Tongue (tissue), 2 donors: ENCODE data around the gene EXOC6. TPM values are rescaled to one million over a fixed set of nuclear protein-coding genes. Genes with fewer than 3 reads are reported as not detected.
A peak's percentile ranks its signal among the peaks of the same experiment; 100 is the strongest.

ENCODE experiments used
- DNase-seq: peaks from one replicate; pipeline ENCODE4 v3.0.0-alpha.2; 2015
- total RNA-seq: library from RNA; depleted of rRNA; stranded (reverse); fragments of >200 nt; gene quantifications from one replicate; pipeline ENCODE4 v1.2.3, GENCODE V29; 2014

Gene EXOC6
- total RNA-seq, 1 donor from 2014 or later = 64.7 TPM

GRCh38 chr10:92832998-92833650 lies 15.2 kb upstream of the EXOC6 start:
- DNase-seq = no peak

- peak; percentile 51 for DNase-seq
These were observed 14.0 kb upstream of the EXOC6 start for GRCh38 chr10:92834331-92834730.

- DNase-seq = no peak
These were observed 13.3 kb upstream of the EXOC6 start for GRCh38 chr10:92834986-92835385.

GRCh38 chr10:92837456-92837855 lies 10.9 kb upstream of the EXOC6 start:
- no peak for DNase-seq

- DNase-seq = peak; percentile 44
These were observed 8.9 kb upstream of the EXOC6 start for GRCh38 chr10:92839191-92840085.

- no peak for DNase-seq
These were observed 3.6 kb upstream of the EXOC6 start for GRCh38 chr10:92844746-92845145.

GRCh38 chr10:92845921-92846320 lies 2.4 kb upstream of the EXOC6 start:
- DNase-seq = no peak

- DNase-seq = no peak
These were observed 2.0 kb upstream of the EXOC6 start for GRCh38 chr10:92846344-92846743.

- no peak for DNase-seq
These were observed 1.5 kb upstream of the EXOC6 start for GRCh38 chr10:92846854-92847201.

GRCh38 chr10:92847202-92847864 lies 987 bp upstream of the EXOC6 start:
- DNase-seq = no peak

- no peak for DNase-seq
These were observed 281 bp upstream of the EXOC6 start for GRCh38 chr10:92848037-92848440.

- DNase-seq = no peak
These were observed 860 bp downstream of the EXOC6 start for GRCh38 chr10:92849234-92849525.

GRCh38 chr10:92849576-92850090 lies 1.3 kb downstream of the EXOC6 start:
- no peak for DNase-seq

GRCh38 chr10:92850185-92850584 lies 1.9 kb downstream of the EXOC6 start:
- no peak for DNase-seq

GRCh38 chr10:92851003-92851402 lies 2.7 kb downstream of the EXOC6 start:
- DNase-seq = no peak

- no peak for DNase-seq
These were observed 7.2 kb downstream of the EXOC6 start for GRCh38 chr10:92855560-92855959.

- no peak for DNase-seq
These were observed 9.7 kb downstream of the EXOC6 start for GRCh38 chr10:92857904-92858514.

- no peak for DNase-seq
These were observed 18.9 kb downstream of the EXOC6 start for GRCh38 chr10:92867235-92867634.

- DNase-seq = no peak
These were observed 19.7 kb downstream of the EXOC6 start for GRCh38 chr10:92868036-92868435.

GRCh38 chr10:92868557-92868956 lies 20.2 kb downstream of the EXOC6 start:
- no peak for DNase-seq

- no peak for DNase-seq
These were observed 24.7 kb downstream of the EXOC6 start for GRCh38 chr10:92873029-92873428.

GRCh38 chr10:92876509-92877036 lies 28.3 kb downstream of the EXOC6 start:
- no peak for DNase-seq
